HG03064 (cell line): ENCODE data around the gene PER3.

Experiments used
- ATAC-seq: cut with Tn5 transposase; IDR thresholded peaks from one replicate; pipeline ENCODE4 v1.9.1; 2021; ENCODE audit warnings: low read depth; ENCODE audit not compliant: unreplicated experiment

The PER3 gene

GRCh38 chr1:7865978-7866377, 81.9 kb downstream of the PER3 start:
- ATAC-seq: no peak

GRCh38 chr1:7868070-7868780, 84.1 kb downstream of the PER3 start:
- no peak for ATAC-seq

GRCh38 chr1:7869136-7869920, 85.2 kb downstream of the PER3 start:
- no peak for ATAC-seq

GRCh38 chr1:7871136-7871535, 87.0 kb downstream of the PER3 start:
- ATAC-seq: no peak

- ATAC-seq: no peak
Measured at GRCh38 chr1:7873801-7874795, 90.0 kb downstream of the PER3 start.

GRCh38 chr1:7878027-7878426, 93.9 kb downstream of the PER3 start:
- ATAC-seq: no peak

- no peak for ATAC-seq
Measured at GRCh38 chr1:7879228-7879627, 95.1 kb downstream of the PER3 start.

- ATAC-seq: no peak
Measured at GRCh38 chr1:7884757-7885156, 100.7 kb downstream of the PER3 start.

- no peak for ATAC-seq
Measured at GRCh38 chr1:7885513-7886404, 101.7 kb downstream of the PER3 start.

- no peak for ATAC-seq
Measured at GRCh38 chr1:7886405-7886745, 102.3 kb downstream of the PER3 start.

- no peak for ATAC-seq
Measured at GRCh38 chr1:7888248-7889081, 104.4 kb downstream of the PER3 start.

GRCh38 chr1:7890853-7891252, 106.8 kb downstream of the PER3 start:
- ATAC-seq: no peak

- no peak for ATAC-seq
Measured at GRCh38 chr1:7891804-7892203, 107.7 kb downstream of the PER3 start.

- ATAC-seq: no peak
Measured at GRCh38 chr1:7893529-7894180, 109.6 kb downstream of the PER3 start.
